Femur (tissue), 1 donor: ENCODE results near the gene HBE1.
"Not testable (repeated sequence)": the region's sequence is repeated elsewhere in the genome, so short reads cannot be mapped to it uniquely, and the experiment has no call there.

Experiments
- DNase-seq: peaks from one replicate; pipeline ENCODE4 v3.0.0-alpha.2; 2017

The HBE1 gene

GRCh38 chr11:5252192-5252918 is 17.4 kb downstream of the HBE1 start:
- no peak for DNase-seq

- no peak for DNase-seq
Observed at GRCh38 chr11:5251746-5252145, 18.0 kb downstream of the HBE1 start.

- DNase-seq, result no peak
Observed at GRCh38 chr11:5250543-5251204, 19.1 kb downstream of the HBE1 start.

GRCh38 chr11:5249807-5250396 is 19.8 kb downstream of the HBE1 start, which contains the start of gene HBG1:
TSS of gene HBG1 (minus strand) at chr11:5249857. CDS start at chr11:5249804, 53 bp downstream.
- DNase-seq, result not testable (repeated sequence)

GRCh38 chr11:5248498-5248897 is 21.2 kb downstream of the HBE1 start:
- DNase-seq, result not testable (repeated sequence)

- DNase-seq, result no peak
Observed at GRCh38 chr11:5247472-5248192, 22.1 kb downstream of the HBE1 start.

- no peak for DNase-seq
Observed at GRCh38 chr11:5246772-5247471, 22.8 kb downstream of the HBE1 start.

- no peak for DNase-seq
Observed at GRCh38 chr11:5245155-5245554, 24.6 kb downstream of the HBE1 start.

GRCh38 chr11:5243816-5244180 is 25.9 kb downstream of the HBE1 start:
- DNase-seq, result no peak

GRCh38 chr11:5242933-5243815 is 26.6 kb downstream of the HBE1 start:
- no peak for DNase-seq

- no peak for DNase-seq
Observed at GRCh38 chr11:5242208-5242607, 27.5 kb downstream of the HBE1 start.

GRCh38 chr11:5241458-5241857 is 28.3 kb downstream of the HBE1 start:
- no peak for DNase-seq

- DNase-seq, result no peak
Observed at GRCh38 chr11:5240458-5240857, 29.3 kb downstream of the HBE1 start.

GRCh38 chr11:5240056-5240455 is 29.7 kb downstream of the HBE1 start:
- no peak for DNase-seq

GRCh38 chr11:5239046-5239445 is 30.7 kb downstream of the HBE1 start:
- no peak for DNase-seq

GRCh38 chr11:5238486-5238885 is 31.3 kb downstream of the HBE1 start:
- no peak for DNase-seq

- DNase-seq, result no peak
Observed at GRCh38 chr11:5237420-5237819, 32.3 kb downstream of the HBE1 start.

GRCh38 chr11:5235364-5236095 is 34.2 kb downstream of the HBE1 start:
- no peak for DNase-seq

- DNase-seq, result no peak
Observed at GRCh38 chr11:5234381-5234834, 35.3 kb downstream of the HBE1 start, which contains the start of gene HBD. TSS of gene HBD (minus strand) at chr11:5234483. CDS start at chr11:5234433, 50 bp downstream.

- no peak for DNase-seq
Observed at GRCh38 chr11:5233307-5233706, 36.4 kb downstream of the HBE1 start.

- no peak for DNase-seq
Observed at GRCh38 chr11:5232821-5233220, 36.9 kb downstream of the HBE1 start.
